ENCODE data around the gene STK32B.

GRCh38 chr4:5054532-5054931 is 3.3 kb downstream of the STK32B start:
- TF ChIP-seq CTCF (IDR thresholded peaks at IDR 0.05), result no peak
- TF ChIP-seq POLR2A (IDR thresholded peaks at IDR 0.05), result no peak
